Fibroblast of lung (primary cell): ENCODE measurements around the gene ZNF407. TPM values are rescaled to one million over a fixed set of nuclear protein-coding genes. Genes with fewer than 3 reads are reported as not detected.

Experiments
- DNase-seq, 2 donors: peaks; one replicate each; pipeline versions ENCODE4 v3.0.0 to v3.0.0-alpha.2; 2010; ENCODE audit warnings: low read depth in 2 of 2
- H2AFZ ChIP-seq: 2 replicates; pipeline ENCODE4 v1.5.1; 2012; ENCODE audit warnings: low read length, control low read depth, inconsistent platforms
- H3K27ac ChIP-seq: 2 replicates; pipeline ENCODE4 v1.5.1; 2011; ENCODE audit warnings: low read length, control low read depth; ENCODE audit not compliant: insufficient read depth
- H3K27me3 ChIP-seq: 2 replicates; pipeline ENCODE4 v1.5.1; 2011; ENCODE audit warnings: mild to moderate bottlenecking, low read length; ENCODE audit not compliant: control insufficient read depth, insufficient read depth
- H3K36me3 ChIP-seq: 2 replicates; pipeline ENCODE4 v1.5.1; 2011; ENCODE audit warnings: low read length; ENCODE audit not compliant: control insufficient read depth, insufficient read depth
- H3K4me1 ChIP-seq: 2 replicates; pipeline ENCODE4 v1.5.1; 2011; ENCODE audit warnings: low read length; ENCODE audit not compliant: control insufficient read depth, insufficient read depth; ENCODE audit errors: extremely low read depth
- H3K4me2 ChIP-seq: 2 replicates; pipeline ENCODE4 v1.5.1; 2011; ENCODE audit warnings: low read length, control low read depth; ENCODE audit not compliant: insufficient read depth; ENCODE audit errors: extremely low read depth
- H3K4me3 ChIP-seq, 4 experiments: fragments of 200-600 bp in 1 of 4; sonication (generic) in 1 of 4; replicated peaks in 1 of 4; 2 replicates each; pipeline ENCODE4 v1.5.1; 2011 to 2016; ENCODE audit warnings: low read length in 4 of 4, low read depth in 3 of 4, mild to moderate bottlenecking in 3 of 4, control low read depth in 2 of 4, inconsistent platforms in 1 of 4, mixed read lengths in 1 of 4; ENCODE audit not compliant: insufficient read depth in 1 of 4; ENCODE audit errors: control extremely low read depth in 1 of 4
- H3K79me2 ChIP-seq: 2 replicates; pipeline ENCODE4 v1.5.1; 2012; ENCODE audit warnings: mild to moderate bottlenecking, low read length, inconsistent platforms; ENCODE audit not compliant: control insufficient read depth, insufficient read depth
- H3K9ac ChIP-seq: 2 replicates; pipeline ENCODE4 v1.5.1; 2011; ENCODE audit warnings: mild to moderate bottlenecking, low read length, control low read depth; ENCODE audit not compliant: insufficient read depth
- H3K9me3 ChIP-seq: 2 replicates; pipeline ENCODE4 v1.5.1; 2012; ENCODE audit warnings: low read depth, low read length; ENCODE audit not compliant: control insufficient read depth, insufficient read depth
- H4K20me1 ChIP-seq: 2 replicates; pipeline ENCODE4 v1.5.1; 2011; ENCODE audit warnings: low read length; ENCODE audit not compliant: control insufficient read depth, insufficient read depth; ENCODE audit errors: extremely low read depth
- EZH2 ChIP-seq: IDR thresholded peaks from 2 replicates; pipeline ENCODE4 v1.5.1; 2012; ENCODE audit warnings: low read length, control low read depth, mild to moderate bottlenecking; ENCODE audit errors: missing control alignments
- polyA plus RNA-seq, 2 donors: library from polyadenylated mRNA; depleted of rRNA in 1 of 2; stranded (reverse) in 1 of 2; unstranded in 1 of 2; fragments of >200 nt; gene quantifications; 2 replicates each; pipeline ENCODE4 v1.2.1, GENCODE V29; 2011 to 2012; ENCODE audit warnings: missing spikeins in 1 of 2
- total RNA-seq: library from RNA; depleted of rRNA; stranded (reverse); fragments of >200 nt; gene quantifications from 2 replicates; pipeline ENCODE4 v1.2.1, GENCODE V29; 2014
- TF ChIP-seq, protein P1 (sequence below), 2 donors: IDR thresholded peaks in 1 of 2; conservative IDR thresholded peaks in 1 of 2; 1 replicate in 1 of 2; 2 replicates in 1 of 2; pipeline ENCODE4 v1.5.1; 2011 to 2012; ENCODE audit warnings: low read length in 2 of 2, control low read depth in 1 of 2, inconsistent platforms in 1 of 2, low read depth in 1 of 2, mild to moderate bottlenecking in 1 of 2

ZNF407 gene
- total and polyA plus RNA-seq, 2 donors (not counting 1 experiment from before 2014, with no cell fraction given): 5.1 to 12.6 TPM

GRCh38 chr18:74661008-74661407 is 63.3 kb downstream of the ZNF407 start:
- H3K9me3 ChIP-seq: no peaks in the 10 kb centered on the region
- H3K9ac ChIP-seq: no peak overlapping the region
- H2AFZ ChIP-seq: no peak overlapping the region
- DNase-seq: no peak
- H4K20me1 ChIP-seq: no peaks in the 10 kb centered on the region
- H3K4me3 ChIP-seq: no peak overlapping the region
- no peaks in the 10 kb centered on the region for H3K27me3 ChIP-seq
- H3K36me3 ChIP-seq: no peaks in the 10 kb centered on the region
- TF ChIP-seq, protein P1, sequence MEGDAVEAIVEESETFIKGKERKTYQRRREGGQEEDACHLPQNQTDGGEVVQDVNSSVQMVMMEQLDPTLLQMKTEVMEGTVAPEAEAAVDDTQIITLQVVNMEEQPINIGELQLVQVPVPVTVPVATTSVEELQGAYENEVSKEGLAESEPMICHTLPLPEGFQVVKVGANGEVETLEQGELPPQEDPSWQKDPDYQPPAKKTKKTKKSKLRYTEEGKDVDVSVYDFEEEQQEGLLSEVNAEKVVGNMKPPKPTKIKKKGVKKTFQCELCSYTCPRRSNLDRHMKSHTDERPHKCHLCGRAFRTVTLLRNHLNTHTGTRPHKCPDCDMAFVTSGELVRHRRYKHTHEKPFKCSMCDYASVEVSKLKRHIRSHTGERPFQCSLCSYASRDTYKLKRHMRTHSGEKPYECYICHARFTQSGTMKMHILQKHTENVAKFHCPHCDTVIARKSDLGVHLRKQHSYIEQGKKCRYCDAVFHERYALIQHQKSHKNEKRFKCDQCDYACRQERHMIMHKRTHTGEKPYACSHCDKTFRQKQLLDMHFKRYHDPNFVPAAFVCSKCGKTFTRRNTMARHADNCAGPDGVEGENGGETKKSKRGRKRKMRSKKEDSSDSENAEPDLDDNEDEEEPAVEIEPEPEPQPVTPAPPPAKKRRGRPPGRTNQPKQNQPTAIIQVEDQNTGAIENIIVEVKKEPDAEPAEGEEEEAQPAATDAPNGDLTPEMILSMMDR (conservative IDR thresholded peaks at IDR 0.05 in 1 of 2, IDR thresholded peaks at IDR 0.05 in 1 of 2; ENCODE audit: low read depth in 1 of 2, low read length in 2 of 2): no peak
- TF ChIP-seq EZH2: no peak
- H3K79me2 ChIP-seq: no peaks in the 10 kb centered on the region
- no peaks in the 10 kb centered on the region for H3K4me1 ChIP-seq
- no peak overlapping the region for H3K27ac ChIP-seq
- no peak overlapping the region for H3K4me2 ChIP-seq

GRCh38 chr18:74661691-74662090 is 64.0 kb downstream of the ZNF407 start:
- peak in 1 of 2 donors; percentile 12 for DNase-seq
- H3K4me1 ChIP-seq: no peaks in the 10 kb centered on the region
- no peaks in the 10 kb centered on the region for H3K27me3 ChIP-seq
- H3K9me3 ChIP-seq: no peaks in the 10 kb centered on the region
- no peak overlapping the region for H3K27ac ChIP-seq
- TF ChIP-seq, protein P1 (conservative IDR thresholded peaks at IDR 0.05 in 1 of 2, IDR thresholded peaks at IDR 0.05 in 1 of 2; ENCODE audit: low read depth in 1 of 2, low read length in 2 of 2): no peak
- no peak for TF ChIP-seq EZH2
- H3K4me2 ChIP-seq: no peak overlapping the region
- H3K36me3 ChIP-seq: no peaks in the 10 kb centered on the region
- no peaks in the 10 kb centered on the region for H3K79me2 ChIP-seq
- H3K9ac ChIP-seq: no peak overlapping the region
- H2AFZ ChIP-seq: no peak overlapping the region
- no peak overlapping the region for H3K4me3 ChIP-seq
- H4K20me1 ChIP-seq: no peaks in the 10 kb centered on the region

GRCh38 chr18:74662622-74663021 is 65.0 kb downstream of the ZNF407 start:
- Histone ChIP-seq H3K9me3 (no peaks in the 10 kb centered on the region), H3K4me1 (no peaks in the 10 kb centered on the region), H3K36me3 (no peaks in the 10 kb centered on the region), H4K20me1 (no peaks in the 10 kb centered on the region), H3K4me3 (no peak overlapping the region), H3K79me2 (no peaks in the 10 kb centered on the region), H3K27ac (no peak overlapping the region), H3K9ac (no peak overlapping the region), H3K4me2 (no peak overlapping the region), H3K27me3 (no peaks in the 10 kb centered on the region), H2AFZ (no peak overlapping the region)
- DNase-seq: no peak
- TF ChIP-seq EZH2: no peak
- TF ChIP-seq, protein P1 (conservative IDR thresholded peaks at IDR 0.05 in 1 of 2, IDR thresholded peaks at IDR 0.05 in 1 of 2; ENCODE audit: low read depth in 1 of 2, low read length in 2 of 2): no peak
